A673 (cell line): ENCODE measurements around the gene TBC1D22A.

Experiments
- CTCF ChIP-seq: fragments of 300-800, 200-600 bp; sonication (generic); conservative IDR thresholded peaks from 2 replicates; pipeline ENCODE4 v1.5.1; 2017; ENCODE audit warnings: low read depth, mild to moderate bottlenecking, antibody characterized with exemption, low read length, moderate library complexity, mixed read lengths
- EZH2 ChIP-seq: fragments of 200-600 bp; sonication (generic); IDR thresholded peaks from 2 replicates; pipeline ENCODE4 v1.6.1; 2017; ENCODE audit warnings: borderline replicate concordance, low read depth, mild to moderate bottlenecking, mixed read lengths, antibody characterized with exemption, low read length; ENCODE audit not compliant: poor library complexity, severe bottlenecking

DNA sequence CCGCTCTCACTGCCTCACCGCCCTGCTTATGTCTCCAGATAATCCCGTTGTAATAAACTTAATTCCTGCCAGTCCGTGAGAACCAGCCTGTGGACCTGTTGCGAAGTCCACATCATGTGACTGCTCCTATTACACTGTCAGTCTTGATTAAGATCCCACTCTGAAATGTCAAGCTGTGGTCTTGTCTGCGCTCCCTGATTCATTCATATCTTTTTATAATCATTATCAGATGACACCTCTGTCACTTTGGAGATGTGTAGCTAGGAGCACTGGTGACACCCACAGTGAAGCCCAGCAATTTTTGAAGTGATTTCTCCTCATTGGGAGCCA is 377.3 kb downstream of the TBC1D22A start:
- TF ChIP-seq CTCF, result no peak
- no peak for TF ChIP-seq EZH2
